Activated T-helper 2 cell treated with anti-CD3 and anti-CD28 coated beads, Interferon-gamma antibody, Interleukin-2, Interleukin-4, amounts not matched to agents 10 μg/mL and 5 μg/mL and 100 μg/mL, durations not matched to agents 14 hours and 24 hours and 36 hours (primary cell): ENCODE results near the gene TRMT1L. TPM values are rescaled to one million over a fixed set of nuclear protein-coding genes. Genes with fewer than 3 reads are reported as not detected.

Experiments used
- DNase-seq: peaks from one replicate; pipeline ENCODE4 v3.0.0; 2021; ENCODE audit warnings: low spot score
- H3K27ac Mint-ChIP-seq: one replicate; pipeline ENCODE4 v1.8.0; 2021; ENCODE audit warnings: mixed read lengths
- H3K27me3 Mint-ChIP-seq: one replicate; pipeline ENCODE4 v1.8.0; 2021; ENCODE audit warnings: low read depth, mixed read lengths
- H3K36me3 Mint-ChIP-seq: one replicate; pipeline ENCODE4 v1.8.0; 2021; ENCODE audit warnings: low read depth, mixed read lengths
- H3K4me1 Mint-ChIP-seq: one replicate; pipeline ENCODE4 v1.8.0; 2021; ENCODE audit warnings: low read depth, mixed read lengths
- H3K4me3 Mint-ChIP-seq: one replicate; pipeline ENCODE4 v1.8.0; 2021; ENCODE audit warnings: low read depth, mild to moderate bottlenecking, moderate library complexity, mixed read lengths
- H3K9me3 Mint-ChIP-seq: one replicate; pipeline ENCODE4 v1.8.0; 2021; ENCODE audit warnings: mixed read lengths
- intact Hi-C: fragments of 100-400 bp; cut with micrococcal nuclease; formaldehyde crosslinking; loops from one replicate; pipeline ENCODE4 v1.15.1; 2023
- total RNA-seq: library from RNA; stranded (reverse); gene quantifications from 2 replicates; pipeline ENCODE4 v1.2.3, GENCODE V29; 2022

The TRMT1L gene
- total RNA-seq, 1 donor from 2014 or later = 25.9 TPM

DNA sequence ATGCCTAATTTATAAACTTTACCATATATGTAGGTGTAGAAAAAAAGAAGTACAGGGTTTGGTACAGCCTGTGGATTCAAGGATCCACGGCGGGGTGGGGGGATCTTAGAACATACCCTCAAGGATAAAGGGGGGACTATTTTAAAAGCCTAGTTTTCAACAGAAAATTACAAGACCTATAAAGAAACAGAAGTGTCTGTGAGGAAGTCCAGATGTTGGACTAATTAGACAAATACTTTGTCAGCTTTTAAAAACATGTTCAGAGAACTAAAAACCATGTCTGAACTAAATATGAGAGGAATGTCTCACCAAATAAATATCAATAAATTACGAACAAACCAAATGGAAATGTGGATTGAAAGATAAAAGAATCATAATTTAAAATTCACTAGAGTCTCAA is 51.6 kb downstream of the TRMT1L start:
- H3K36me3 Mint-ChIP-seq = peaks cover 25% of the 10 kb centered on the region
- H3K27ac Mint-ChIP-seq = no peak overlapping the region
- no peaks in the 10 kb centered on the region for H3K4me1 Mint-ChIP-seq
- no peaks in the 10 kb centered on the region for H3K27me3 Mint-ChIP-seq
- H3K9me3 Mint-ChIP-seq = peaks cover 20% of the 10 kb centered on the region
- intact Hi-C loops = no loop called here
- H3K4me3 Mint-ChIP-seq = no peak overlapping the region
- DNase-seq = no peak

DNA sequence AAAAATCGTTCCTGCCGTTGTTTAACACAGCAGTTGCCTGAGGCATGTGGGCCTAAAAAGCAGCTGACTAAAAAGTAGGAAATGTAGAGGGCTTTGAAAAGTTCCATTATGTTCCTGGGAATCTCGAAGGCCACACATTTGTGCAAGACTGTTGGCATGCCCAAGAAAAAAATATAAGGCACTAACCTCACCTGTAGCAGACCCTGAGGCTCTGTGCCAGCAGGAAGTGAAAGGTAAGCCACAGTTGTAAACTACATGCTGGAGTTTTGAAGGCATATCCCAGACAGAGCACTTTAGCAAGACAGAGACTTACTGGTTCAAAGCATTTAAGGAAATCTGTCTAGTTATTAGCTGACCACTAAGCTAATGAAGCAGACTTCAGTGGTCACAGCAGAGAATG is 52.7 kb downstream of the TRMT1L start:
- H3K27me3 Mint-ChIP-seq = no peaks in the 10 kb centered on the region

GRCh38 chr1:185096531-185096930 is 60.2 kb downstream of the TRMT1L start:
- Mint-ChIP-seq H3K27ac (no peak overlapping the region), H3K27me3 (no peaks in the 10 kb centered on the region), H3K36me3 (peaks cover 53% of the 10 kb centered on the region), H3K4me1 (no peaks in the 10 kb centered on the region), H3K9me3 (no peaks in the 10 kb centered on the region), H3K4me3 (no peak overlapping the region)
- no peak for DNase-seq
- intact Hi-C loops = no loop called here

More for the DNA sequence above, 52.7 kb downstream of the TRMT1L start:
- Mint-ChIP-seq H3K4me1 (no peaks in the 10 kb centered on the region), H3K4me3 (no peak overlapping the region), H3K27ac (no peak overlapping the region), H3K9me3 (peaks cover 15% of the 10 kb centered on the region), H3K36me3 (peaks cover 34% of the 10 kb centered on the region)
- intact Hi-C loops = no loop called here
- no peak for DNase-seq

- intact Hi-C loops = no loop called here
- DNase-seq = no peak
- Mint-ChIP-seq H3K9me3 (no peaks in the 10 kb centered on the region), H3K4me1 (no peaks in the 10 kb centered on the region), H3K27ac (no peak overlapping the region), H3K27me3 (no peaks in the 10 kb centered on the region), H3K36me3 (peaks cover 40% of the 10 kb centered on the region), H3K4me3 (no peak overlapping the region)
Measured at GRCh38 chr1:185094761-185095160, 62.0 kb downstream of the TRMT1L start.

- Mint-ChIP-seq H3K4me1 (no peaks in the 10 kb centered on the region), H3K4me3 (no peak overlapping the region), H3K36me3 (peaks cover 43% of the 10 kb centered on the region), H3K27me3 (no peaks in the 10 kb centered on the region), H3K9me3 (no peaks in the 10 kb centered on the region), H3K27ac (no peak overlapping the region)
- intact Hi-C loops = no loop called here
- no peak for DNase-seq
Measured at GRCh38 chr1:185091480-185091879, 65.3 kb downstream of the TRMT1L start.

DNA sequence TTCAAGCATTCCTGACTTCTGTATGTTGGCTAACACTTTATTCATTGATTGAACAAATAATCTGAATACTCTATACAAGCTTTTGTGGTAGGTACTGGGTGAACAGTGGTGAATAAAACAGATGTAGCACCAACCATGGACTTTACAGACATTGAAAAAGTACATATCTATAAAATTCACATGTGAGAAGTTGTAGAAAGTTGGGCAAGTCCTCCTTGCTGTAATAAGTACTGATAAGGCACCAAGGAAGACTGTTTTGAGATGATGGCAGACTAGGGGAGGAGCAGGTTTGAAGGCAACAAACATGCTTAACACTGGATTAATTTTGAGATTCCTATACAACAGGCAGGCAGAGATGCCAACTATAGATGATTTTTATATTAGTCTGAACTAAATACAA is 69.0 kb downstream of the TRMT1L start:
- Mint-ChIP-seq H3K4me1 (peaks cover 2% of the 10 kb centered on the region), H3K27me3 (no peaks in the 10 kb centered on the region), H3K4me3 (no peak overlapping the region), H3K36me3 (peaks cover 26% of the 10 kb centered on the region), H3K9me3 (no peaks in the 10 kb centered on the region), H3K27ac (no peak overlapping the region)
- no peak for DNase-seq
- intact Hi-C loops = no loop called here

DNA sequence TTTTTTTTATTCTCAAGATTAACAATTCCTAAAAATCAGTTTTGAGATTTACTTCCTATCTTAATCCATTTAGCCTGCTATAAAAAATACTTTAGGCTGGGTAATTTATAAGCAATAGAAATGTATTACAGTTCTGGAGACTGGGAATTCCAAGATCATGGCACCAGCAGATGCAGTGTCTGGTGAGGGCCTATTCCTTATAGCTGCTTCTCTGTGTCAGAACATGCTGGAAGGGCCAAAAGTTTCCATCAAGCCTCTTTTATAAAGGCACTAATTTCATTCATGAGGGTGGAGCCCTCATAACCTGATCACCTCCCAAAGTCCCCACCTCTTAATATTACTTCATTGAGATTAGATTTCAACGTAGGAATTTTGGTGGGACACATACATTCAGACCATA is 69.7 kb downstream of the TRMT1L start:
- intact Hi-C loops = no loop called here
- Mint-ChIP-seq H3K9me3 (no peaks in the 10 kb centered on the region), H3K27ac (no peak overlapping the region), H3K4me1 (peaks cover 2% of the 10 kb centered on the region), H3K4me3 (no peak overlapping the region), H3K27me3 (no peaks in the 10 kb centered on the region), H3K36me3 (peaks cover 26% of the 10 kb centered on the region)
- DNase-seq = no peak

- peaks cover 15% of the 10 kb centered on the region for H3K36me3 Mint-ChIP-seq
- no peak for DNase-seq
- no peak overlapping the region for H3K4me3 Mint-ChIP-seq
- no peaks in the 10 kb centered on the region for H3K27me3 Mint-ChIP-seq
- peaks cover 2% of the 10 kb centered on the region for H3K4me1 Mint-ChIP-seq
- intact Hi-C loops = no loop called here
- H3K27ac Mint-ChIP-seq = no peak overlapping the region
- no peaks in the 10 kb centered on the region for H3K9me3 Mint-ChIP-seq
Measured at GRCh38 chr1:185083818-185084217, 72.9 kb downstream of the TRMT1L start.

DNA sequence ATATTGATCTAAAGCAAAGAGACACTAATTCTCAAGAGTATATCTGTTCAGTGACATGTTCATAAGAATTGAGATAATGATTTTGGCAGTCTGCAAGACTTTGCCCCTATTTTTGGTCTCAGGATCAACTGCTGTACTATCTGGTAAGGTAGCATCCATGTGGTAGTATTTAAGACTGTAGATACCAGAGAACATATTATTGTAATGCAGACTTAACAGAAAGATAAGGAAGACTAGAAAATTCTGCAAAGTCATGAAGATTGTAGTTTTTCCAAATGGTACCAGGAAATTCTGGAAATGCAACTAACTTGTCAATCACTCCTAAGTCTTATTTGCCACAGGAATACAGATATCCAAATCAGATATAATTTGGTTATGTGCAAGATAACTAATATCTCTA is 76.3 kb downstream of the TRMT1L start:
- Mint-ChIP-seq H3K4me3 (no peak overlapping the region), H3K9me3 (no peaks in the 10 kb centered on the region)

GRCh38 chr1:185077374-185077773 is 79.4 kb downstream of the TRMT1L start:
- H3K4me3 Mint-ChIP-seq = no peak overlapping the region
- no peaks in the 10 kb centered on the region for H3K9me3 Mint-ChIP-seq
- no peaks in the 10 kb centered on the region for H3K4me1 Mint-ChIP-seq
- H3K36me3 Mint-ChIP-seq = no peaks in the 10 kb centered on the region
- H3K27ac Mint-ChIP-seq = no peak overlapping the region
- H3K27me3 Mint-ChIP-seq = no peaks in the 10 kb centered on the region
- no peak for DNase-seq
- intact Hi-C loops = no loop called here

More for the DNA sequence above, 76.3 kb downstream of the TRMT1L start:
- intact Hi-C loops = no loop called here
- Mint-ChIP-seq H3K36me3 (no peaks in the 10 kb centered on the region), H3K27me3 (no peaks in the 10 kb centered on the region), H3K27ac (no peak overlapping the region), H3K4me1 (no peaks in the 10 kb centered on the region)
- DNase-seq = no peak

DNA sequence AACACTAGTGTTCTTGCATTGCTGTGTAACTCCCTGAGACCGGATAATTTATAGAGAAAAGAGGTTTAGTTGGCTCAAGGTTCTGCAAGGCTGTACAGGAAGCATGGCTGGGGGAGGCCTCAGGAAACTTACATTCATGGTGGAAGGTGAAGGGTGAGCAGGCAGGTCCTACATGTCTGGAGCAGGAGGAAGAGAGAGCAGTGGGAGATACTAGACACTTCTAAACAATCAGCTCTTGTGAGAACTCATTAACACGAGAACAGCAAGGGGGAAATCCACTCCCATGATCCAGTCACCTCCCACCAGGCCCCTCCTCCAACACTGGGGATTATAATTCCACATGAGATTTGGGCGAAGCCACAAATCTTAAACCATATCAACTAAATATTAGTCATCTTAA is 81.3 kb downstream of the TRMT1L start:
- Mint-ChIP-seq H3K27me3 (no peaks in the 10 kb centered on the region), H3K36me3 (peaks cover 4% of the 10 kb centered on the region), H3K27ac (no peak overlapping the region), H3K4me1 (no peaks in the 10 kb centered on the region), H3K9me3 (no peaks in the 10 kb centered on the region), H3K4me3 (no peak overlapping the region)
- intact Hi-C loops = no loop called here
- DNase-seq = no peak

DNA sequence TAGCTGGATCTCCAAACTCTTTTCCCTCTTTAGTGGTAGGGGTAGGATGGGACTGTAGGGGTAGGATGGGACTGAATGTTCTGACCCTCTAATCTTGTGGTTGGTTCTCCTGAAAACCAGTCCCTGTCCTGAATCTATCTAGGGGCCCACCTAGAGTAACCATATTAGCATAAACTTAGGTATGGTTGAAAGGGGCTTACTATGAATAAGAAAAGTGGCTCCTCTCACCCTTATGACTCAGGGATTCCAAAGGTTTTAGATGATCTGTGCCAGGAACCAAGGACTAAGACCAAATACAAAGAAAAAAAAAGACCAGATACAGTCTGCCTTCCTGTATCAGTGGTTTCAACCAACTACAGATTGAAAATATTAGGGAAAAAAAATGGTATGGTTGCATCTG is 82.4 kb downstream of the TRMT1L start:
- H3K4me3 Mint-ChIP-seq = no peak overlapping the region
- H3K9me3 Mint-ChIP-seq = no peaks in the 10 kb centered on the region

DNA sequence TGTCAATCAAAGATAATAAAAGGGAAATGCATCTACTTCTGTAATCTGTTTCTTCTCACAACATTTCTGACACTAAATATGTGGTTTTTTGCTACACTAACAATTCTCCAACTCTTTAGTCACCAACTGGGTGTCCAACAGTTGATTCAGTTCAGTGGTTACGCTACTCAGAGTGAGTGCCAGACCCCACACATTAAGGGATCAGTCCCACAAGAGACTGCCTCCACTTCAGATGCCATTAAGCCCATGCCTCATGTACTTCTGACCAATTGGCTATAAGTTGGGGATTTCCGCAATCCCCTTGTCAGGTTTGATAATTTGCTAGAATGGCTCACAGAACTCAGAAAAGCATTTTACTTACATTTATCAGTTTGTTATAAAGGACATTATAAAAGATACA is 83.0 kb downstream of the TRMT1L start:
- no peak for DNase-seq
- H3K27me3 Mint-ChIP-seq = no peaks in the 10 kb centered on the region
- no peaks in the 10 kb centered on the region for H3K9me3 Mint-ChIP-seq
- no peak overlapping the region for H3K27ac Mint-ChIP-seq
- H3K4me3 Mint-ChIP-seq = no peak overlapping the region
- peaks cover 4% of the 10 kb centered on the region for H3K36me3 Mint-ChIP-seq
- intact Hi-C loops = no loop called here
- H3K4me1 Mint-ChIP-seq = no peaks in the 10 kb centered on the region

More for the DNA sequence above, 82.4 kb downstream of the TRMT1L start:
- DNase-seq = no peak
- peaks cover 4% of the 10 kb centered on the region for H3K36me3 Mint-ChIP-seq
- no peaks in the 10 kb centered on the region for H3K27me3 Mint-ChIP-seq
- H3K27ac Mint-ChIP-seq = no peak overlapping the region
- intact Hi-C loops = no loop called here
- no peaks in the 10 kb centered on the region for H3K4me1 Mint-ChIP-seq

- Mint-ChIP-seq H3K4me1 (peaks cover 12% of the 10 kb centered on the region), H3K27me3 (no peaks in the 10 kb centered on the region), H3K9me3 (no peaks in the 10 kb centered on the region), H3K4me3 (no peak overlapping the region), H3K27ac (no peak overlapping the region), H3K36me3 (peaks cover 17% of the 10 kb centered on the region)
- no peak for DNase-seq
- intact Hi-C loops = no loop called here
Measured at GRCh38 chr1:185070051-185070450, 86.7 kb downstream of the TRMT1L start.
